WTC11 (cell line): ENCODE data around the gene RCAN1.
"Not testable (repeated sequence)": the region's sequence is repeated elsewhere in the genome, so short reads cannot be mapped to it uniquely, and the experiment has no call there.

Experiments
- TF ChIP-seq, protein P1 (sequence below): sonication (generic); formaldehyde crosslinking; IDR thresholded peaks from 2 replicates; pipeline ENCODE4 v1.8.1; 2023; ENCODE audit warnings: mild to moderate bottlenecking, missing genetic modification reagents
- TF ChIP-seq, protein P2 (sequence below): fragments of 200-600 bp; IDR thresholded peaks from 2 replicates; pipeline ENCODE4 v1.8.0; 2022; ENCODE audit warnings: antibody characterized with exemption

DNA sequence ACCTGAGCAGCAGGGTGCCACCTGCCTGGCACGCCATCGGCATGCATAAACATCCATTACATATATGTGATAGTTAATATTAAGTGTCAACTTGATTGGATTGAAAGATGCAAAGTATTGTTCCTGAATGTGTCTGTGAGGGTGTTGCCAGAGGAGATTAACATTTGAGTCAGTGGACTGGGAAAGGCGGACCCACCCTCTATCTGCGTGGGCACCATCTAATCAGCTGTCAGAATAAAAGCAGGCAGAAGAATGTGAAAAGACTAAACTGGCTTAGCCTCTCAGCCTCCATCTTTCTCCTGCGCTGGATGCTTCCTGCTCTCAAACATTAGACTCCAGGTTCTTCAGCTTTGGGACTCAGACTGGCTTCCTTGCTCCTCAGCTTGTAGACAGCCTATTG is 10.0 kb downstream of the RCAN1 start:
- TF ChIP-seq, protein P1, sequence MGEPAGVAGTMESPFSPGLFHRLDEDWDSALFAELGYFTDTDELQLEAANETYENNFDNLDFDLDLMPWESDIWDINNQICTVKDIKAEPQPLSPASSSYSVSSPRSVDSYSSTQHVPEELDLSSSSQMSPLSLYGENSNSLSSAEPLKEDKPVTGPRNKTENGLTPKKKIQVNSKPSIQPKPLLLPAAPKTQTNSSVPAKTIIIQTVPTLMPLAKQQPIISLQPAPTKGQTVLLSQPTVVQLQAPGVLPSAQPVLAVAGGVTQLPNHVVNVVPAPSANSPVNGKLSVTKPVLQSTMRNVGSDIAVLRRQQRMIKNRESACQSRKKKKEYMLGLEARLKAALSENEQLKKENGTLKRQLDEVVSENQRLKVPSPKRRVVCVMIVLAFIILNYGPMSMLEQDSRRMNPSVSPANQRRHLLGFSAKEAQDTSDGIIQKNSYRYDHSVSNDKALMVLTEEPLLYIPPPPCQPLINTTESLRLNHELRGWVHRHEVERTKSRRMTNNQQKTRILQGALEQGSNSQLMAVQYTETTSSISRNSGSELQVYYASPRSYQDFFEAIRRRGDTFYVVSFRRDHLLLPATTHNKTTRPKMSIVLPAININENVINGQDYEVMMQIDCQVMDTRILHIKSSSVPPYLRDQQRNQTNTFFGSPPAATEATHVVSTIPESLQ (CRISPR knock-in tag): not testable (repeated sequence)
- TF ChIP-seq, protein P2, sequence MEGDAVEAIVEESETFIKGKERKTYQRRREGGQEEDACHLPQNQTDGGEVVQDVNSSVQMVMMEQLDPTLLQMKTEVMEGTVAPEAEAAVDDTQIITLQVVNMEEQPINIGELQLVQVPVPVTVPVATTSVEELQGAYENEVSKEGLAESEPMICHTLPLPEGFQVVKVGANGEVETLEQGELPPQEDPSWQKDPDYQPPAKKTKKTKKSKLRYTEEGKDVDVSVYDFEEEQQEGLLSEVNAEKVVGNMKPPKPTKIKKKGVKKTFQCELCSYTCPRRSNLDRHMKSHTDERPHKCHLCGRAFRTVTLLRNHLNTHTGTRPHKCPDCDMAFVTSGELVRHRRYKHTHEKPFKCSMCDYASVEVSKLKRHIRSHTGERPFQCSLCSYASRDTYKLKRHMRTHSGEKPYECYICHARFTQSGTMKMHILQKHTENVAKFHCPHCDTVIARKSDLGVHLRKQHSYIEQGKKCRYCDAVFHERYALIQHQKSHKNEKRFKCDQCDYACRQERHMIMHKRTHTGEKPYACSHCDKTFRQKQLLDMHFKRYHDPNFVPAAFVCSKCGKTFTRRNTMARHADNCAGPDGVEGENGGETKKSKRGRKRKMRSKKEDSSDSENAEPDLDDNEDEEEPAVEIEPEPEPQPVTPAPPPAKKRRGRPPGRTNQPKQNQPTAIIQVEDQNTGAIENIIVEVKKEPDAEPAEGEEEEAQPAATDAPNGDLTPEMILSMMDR: not testable (repeated sequence)
